ENCODE measurements around the gene NATD1.
"Not testable (repeated sequence)": the region's sequence is repeated elsewhere in the genome, so short reads cannot be mapped to it uniquely, and the experiment has no call there.

The NATD1 gene

GRCh38 chr17:21214015-21214776 lies 39.0 kb downstream of the NATD1 start, which contains the start of gene TMEM11:
TMEM11 (minus strand) TSS chr17:21214161; CDS start chr17:21214152, 9 bp downstream.
- peak; percentile 86 to 94 (median 92) for DNase-seq

GRCh38 chr17:21213638-21214014 lies 39.6 kb downstream of the NATD1 start:
- DNase-seq: peak in 1 of 6 experiments; percentile 49

GRCh38 chr17:21212826-21213637 lies 40.2 kb downstream of the NATD1 start:
- no peak for DNase-seq

GRCh38 chr17:21211825-21212479 lies 41.3 kb downstream of the NATD1 start:
- no peak for DNase-seq

- no peak for DNase-seq
Observed at GRCh38 chr17:21210411-21211076, 42.7 kb downstream of the NATD1 start.

GRCh38 chr17:21209511-21210175 lies 43.6 kb downstream of the NATD1 start:
- no peak for DNase-seq

GRCh38 chr17:21208352-21208751 lies 44.9 kb downstream of the NATD1 start:
- DNase-seq: no peak

- no peak for DNase-seq
Observed at GRCh38 chr17:21204935-21205334, 48.3 kb downstream of the NATD1 start.

- DNase-seq: no peak
Observed at GRCh38 chr17:21202512-21202911, 50.7 kb downstream of the NATD1 start.

- no peak for DNase-seq
Observed at GRCh38 chr17:21201874-21202273, 51.3 kb downstream of the NATD1 start.

- DNase-seq: no peak
Observed at GRCh38 chr17:21201298-21201595, 52.0 kb downstream of the NATD1 start.

- DNase-seq: no peak
Observed at GRCh38 chr17:21200590-21201297, 52.5 kb downstream of the NATD1 start.

GRCh38 chr17:21199856-21200255 lies 53.4 kb downstream of the NATD1 start:
- no peak for DNase-seq

GRCh38 chr17:21199311-21199710 lies 53.9 kb downstream of the NATD1 start:
- DNase-seq: no peak

- no peak for DNase-seq
Observed at GRCh38 chr17:21198411-21198810, 54.8 kb downstream of the NATD1 start.

GRCh38 chr17:21196126-21196525 lies 57.1 kb downstream of the NATD1 start:
- no peak for DNase-seq

GRCh38 chr17:21194703-21195102 lies 58.5 kb downstream of the NATD1 start:
- no peak for DNase-seq

- DNase-seq: no peak
Observed at GRCh38 chr17:21194226-21194625, 59.0 kb downstream of the NATD1 start.

- no peak for DNase-seq
Observed at GRCh38 chr17:21193031-21193430, 60.2 kb downstream of the NATD1 start.

GRCh38 chr17:21192414-21192813 lies 60.8 kb downstream of the NATD1 start:
- DNase-seq: not testable (repeated sequence)

GRCh38 chr17:21191698-21192097 lies 61.5 kb downstream of the NATD1 start:
- no peak for DNase-seq

- DNase-seq: no peak
Observed at GRCh38 chr17:21190078-21190477, 63.1 kb downstream of the NATD1 start.

All from stimulated activated naive CD4-positive, alpha-beta T cell (primary cell).